ENCODE measurements around the gene PLEKHO2. TPM values are rescaled to one million over a fixed set of nuclear protein-coding genes. Genes with fewer than 3 reads are reported as not detected.
"Not testable (repeated sequence)": the region's sequence is repeated elsewhere in the genome, so short reads cannot be mapped to it uniquely, and the experiment has no call there.

PLEKHO2 gene, protein sequence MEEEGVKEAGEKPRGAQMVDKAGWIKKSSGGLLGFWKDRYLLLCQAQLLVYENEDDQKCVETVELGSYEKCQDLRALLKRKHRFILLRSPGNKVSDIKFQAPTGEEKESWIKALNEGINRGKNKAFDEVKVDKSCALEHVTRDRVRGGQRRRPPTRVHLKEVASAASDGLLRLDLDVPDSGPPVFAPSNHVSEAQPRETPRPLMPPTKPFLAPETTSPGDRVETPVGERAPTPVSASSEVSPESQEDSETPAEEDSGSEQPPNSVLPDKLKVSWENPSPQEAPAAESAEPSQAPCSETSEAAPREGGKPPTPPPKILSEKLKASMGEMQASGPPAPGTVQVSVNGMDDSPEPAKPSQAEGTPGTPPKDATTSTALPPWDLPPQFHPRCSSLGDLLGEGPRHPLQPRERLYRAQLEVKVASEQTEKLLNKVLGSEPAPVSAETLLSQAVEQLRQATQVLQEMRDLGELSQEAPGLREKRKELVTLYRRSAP
- 10.1 and 18.0 TPM in 2 replicates for total RNA-seq (2014; rRNA removed; shearing (Covaris generic); ENCODE audit: low replicate concordance)

DNA sequence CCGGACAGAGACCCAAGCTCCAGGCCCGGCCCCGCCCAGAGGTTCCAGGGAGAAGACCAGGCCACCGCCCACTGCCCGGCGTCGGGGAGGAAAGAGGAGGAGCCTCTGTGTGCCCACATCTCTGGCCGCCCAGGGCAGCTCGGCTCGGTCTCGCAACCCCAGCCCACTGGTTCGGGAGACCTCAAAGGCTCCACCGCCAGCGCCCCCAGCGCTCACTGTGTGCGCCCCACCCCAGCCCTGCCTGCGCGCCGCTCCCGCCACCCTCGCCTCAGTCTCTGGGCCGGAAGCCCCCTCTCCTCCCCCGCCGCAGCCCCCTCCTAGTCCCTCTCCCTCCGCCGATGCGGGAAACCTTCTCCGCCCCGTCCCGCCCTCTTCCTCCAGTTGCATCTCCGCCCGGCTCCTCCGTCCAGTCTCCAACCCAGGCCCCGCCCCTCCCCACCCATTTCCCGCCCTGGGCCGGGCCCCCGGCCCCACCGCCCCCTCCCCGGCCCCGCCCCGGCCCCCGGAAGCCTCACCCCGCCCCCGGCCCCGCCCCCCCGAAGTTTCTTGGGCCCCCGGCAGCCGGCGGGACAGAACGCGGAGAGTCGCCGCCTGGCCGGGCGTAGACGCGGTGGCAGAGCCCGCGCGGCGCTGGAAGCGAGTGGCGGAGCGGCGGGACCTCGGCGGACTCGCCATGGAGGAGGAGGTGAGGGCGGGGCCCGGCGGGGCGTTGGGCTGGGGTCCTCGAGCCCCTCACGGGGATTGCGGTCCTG is at the start of gene PLEKHO2:
PLEKHO2 (plus strand) TSS at position 572 of the 752 bp plus-strand sequence; CDS start at position 674, 102 bp downstream.
- Histone ChIP-seq H4K20me1 (ENCODE audit: insufficient read depth, low read depth, low read length) (peaks cover 4% of the 10 kb centered on the region; the same call in 1 of the 2 replicates), H2AFZ (ENCODE audit: low read length) (peak within 1 kb of the TSS; percentile 78; the same call in 1 of the 2 replicates), H3K36me3 (ENCODE audit: insufficient read depth, low read length) (no peaks in the 10 kb centered on the region), H3K4me2 (ENCODE audit: low read depth, low read length, poor library complexity, severe bottlenecking) (peak within 1 kb of the TSS; percentile 83), H3K4me3 (ENCODE audit: low read length) (peak within 1 kb of the TSS; percentile 80), H3K4me1 (ENCODE audit: low read length) (peaks cover 53% of the 10 kb centered on the region), H3K79me2 (ENCODE audit: low read length) (peaks cover 34% of the 10 kb centered on the region), H3K9me3 (ENCODE audit: low read length) (no peaks in the 10 kb centered on the region), H3K9me2 (replicated peaks; ENCODE audit: insufficient read depth, low read length) (no peaks in the 10 kb centered on the region), H3K9ac (ENCODE audit: low read length) (peak within 1 kb of the TSS; percentile 85), H3K27me3 (ENCODE audit: low read length) (no peaks in the 10 kb centered on the region), H3K27ac (ENCODE audit: low read length) (peak within 1 kb of the TSS; percentile 53)
- DNase-seq: peak; percentile 97

DNA sequence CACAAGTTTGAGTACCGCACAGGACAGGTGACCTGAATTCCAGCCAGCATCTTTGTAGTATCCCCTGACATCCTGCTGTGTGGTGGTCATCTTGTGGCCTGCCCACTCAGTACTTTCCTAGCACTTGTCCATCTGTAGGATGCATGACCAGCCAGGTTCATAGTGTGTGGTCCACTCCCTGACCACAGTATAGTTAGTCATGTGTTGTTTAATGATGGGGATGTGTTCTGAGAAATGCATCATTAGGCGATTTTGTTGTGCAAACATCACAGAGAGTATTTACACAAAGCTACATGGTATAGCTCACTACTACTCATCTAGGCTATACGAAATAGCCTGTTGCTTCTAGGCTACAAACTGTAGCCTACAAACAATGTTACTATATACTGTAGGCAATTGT is 49.4 kb upstream of the PLEKHO2 start:
- H3K4me1 ChIP-seq (ENCODE audit: low read length): no peaks in the 10 kb centered on the region
- H3K9me3 ChIP-seq (ENCODE audit: low read length): no peaks in the 10 kb centered on the region
- no peaks in the 10 kb centered on the region for H3K36me3 ChIP-seq (ENCODE audit: insufficient read depth, low read length)
- no peak overlapping the region for H2AFZ ChIP-seq (ENCODE audit: low read length)
- DNase-seq: no peak
- no peaks in the 10 kb centered on the region for H4K20me1 ChIP-seq (ENCODE audit: insufficient read depth, low read depth, low read length)
- H3K9me2 ChIP-seq (replicated peaks; ENCODE audit: insufficient read depth, low read length): no peaks in the 10 kb centered on the region
- H3K4me2 ChIP-seq (ENCODE audit: low read depth, low read length, poor library complexity, severe bottlenecking): no peak overlapping the region
- H3K4me3 ChIP-seq (ENCODE audit: low read length): no peak overlapping the region
- H3K79me2 ChIP-seq (ENCODE audit: low read length): no peaks in the 10 kb centered on the region
- H3K27me3 ChIP-seq (ENCODE audit: low read length): no peaks in the 10 kb centered on the region
- H3K9ac ChIP-seq (ENCODE audit: low read length): no peak overlapping the region
- H3K27ac ChIP-seq (ENCODE audit: low read length): no peak overlapping the region

DNA sequence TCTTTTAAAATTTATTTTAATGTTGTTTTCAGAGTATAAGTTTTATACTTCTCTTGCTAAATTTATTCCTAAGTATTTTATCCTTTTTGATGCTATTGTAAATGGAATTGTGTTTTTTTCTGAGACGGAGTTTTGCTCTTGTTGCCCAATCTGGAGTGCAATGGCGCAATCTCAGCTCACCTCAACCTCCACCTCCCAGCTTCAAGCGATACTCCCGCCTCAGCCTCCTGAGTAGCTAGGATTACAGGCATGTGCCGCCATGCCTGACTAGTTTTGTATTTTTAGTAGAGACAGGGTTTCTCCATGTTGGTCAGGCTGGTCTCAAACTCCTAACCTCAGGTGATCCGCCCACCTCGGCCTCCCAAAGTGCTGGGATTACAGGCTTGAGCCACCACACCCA is 46.4 kb upstream of the PLEKHO2 start:
- H3K9ac ChIP-seq (ENCODE audit: low read length); H3K4me3 ChIP-seq (ENCODE audit: low read length); H3K9me2 ChIP-seq (replicated peaks; ENCODE audit: insufficient read depth, low read length): not testable (repeated sequence)

DNA sequence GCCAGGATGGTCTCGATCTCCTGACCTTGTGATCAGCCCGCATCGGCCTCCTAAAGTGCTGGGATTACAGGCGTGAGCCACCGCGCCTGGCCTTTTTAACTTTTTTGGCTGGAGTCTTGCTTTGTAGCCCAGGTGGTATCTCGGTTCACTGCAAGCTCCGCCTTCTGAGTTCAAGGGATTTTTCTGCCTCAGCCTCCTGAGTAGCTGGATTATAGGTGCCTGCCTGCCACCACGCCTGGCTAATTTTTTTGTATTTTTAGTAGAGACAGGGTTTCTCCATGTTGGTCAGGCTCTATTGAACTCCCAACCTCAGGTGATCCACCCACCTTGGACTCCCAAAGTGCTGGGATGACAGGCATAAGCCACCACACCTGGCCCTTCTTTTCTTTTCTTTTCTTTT is 45.8 kb upstream of the PLEKHO2 start:
- not testable (repeated sequence) for H3K4me2 ChIP-seq (ENCODE audit: low read depth, low read length, poor library complexity, severe bottlenecking); H3K9me2 ChIP-seq (replicated peaks; ENCODE audit: insufficient read depth, low read length); H2AFZ ChIP-seq (ENCODE audit: low read length); H3K36me3 ChIP-seq (ENCODE audit: insufficient read depth, low read length); H3K27me3 ChIP-seq (ENCODE audit: low read length); H3K4me1 ChIP-seq (ENCODE audit: low read length); H4K20me1 ChIP-seq (ENCODE audit: insufficient read depth, low read depth, low read length); DNase-seq; H3K79me2 ChIP-seq (ENCODE audit: low read length); H3K4me3 ChIP-seq (ENCODE audit: low read length); H3K9ac ChIP-seq (ENCODE audit: low read length); H3K9me3 ChIP-seq (ENCODE audit: low read length); H3K27ac ChIP-seq (ENCODE audit: low read length)

More for the DNA sequence above, 46.4 kb upstream of the PLEKHO2 start:
- H4K20me1 ChIP-seq (ENCODE audit: insufficient read depth, low read depth, low read length); DNase-seq; H3K79me2 ChIP-seq (ENCODE audit: low read length); H2AFZ ChIP-seq (ENCODE audit: low read length); H3K27ac ChIP-seq (ENCODE audit: low read length); H3K9me3 ChIP-seq (ENCODE audit: low read length); H3K4me2 ChIP-seq (ENCODE audit: low read depth, low read length, poor library complexity, severe bottlenecking); H3K36me3 ChIP-seq (ENCODE audit: insufficient read depth, low read length); H3K27me3 ChIP-seq (ENCODE audit: low read length); H3K4me1 ChIP-seq (ENCODE audit: low read length): not testable (repeated sequence)

DNA sequence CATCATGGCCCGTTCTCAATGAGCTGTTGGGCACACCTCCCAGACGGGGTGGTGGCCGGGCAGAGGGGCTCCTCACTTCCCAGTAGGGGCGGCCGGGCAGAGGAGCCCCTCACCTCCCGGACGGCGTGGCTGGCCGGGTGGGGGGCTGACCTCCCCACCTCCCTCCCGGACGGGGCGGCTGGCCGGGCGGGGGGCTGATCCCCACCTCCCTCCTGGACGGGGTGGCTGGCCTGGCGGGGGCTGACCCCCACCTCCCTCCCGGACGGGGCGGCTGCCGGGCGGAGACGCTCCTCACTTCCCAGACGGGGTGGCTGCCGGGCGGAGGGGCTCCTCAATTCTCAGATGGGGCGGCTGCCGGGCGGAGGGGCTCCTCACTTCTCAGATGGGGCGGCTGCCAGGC is 42.8 kb upstream of the PLEKHO2 start:
- H3K9ac ChIP-seq (ENCODE audit: low read length): not testable (repeated sequence)

DNA sequence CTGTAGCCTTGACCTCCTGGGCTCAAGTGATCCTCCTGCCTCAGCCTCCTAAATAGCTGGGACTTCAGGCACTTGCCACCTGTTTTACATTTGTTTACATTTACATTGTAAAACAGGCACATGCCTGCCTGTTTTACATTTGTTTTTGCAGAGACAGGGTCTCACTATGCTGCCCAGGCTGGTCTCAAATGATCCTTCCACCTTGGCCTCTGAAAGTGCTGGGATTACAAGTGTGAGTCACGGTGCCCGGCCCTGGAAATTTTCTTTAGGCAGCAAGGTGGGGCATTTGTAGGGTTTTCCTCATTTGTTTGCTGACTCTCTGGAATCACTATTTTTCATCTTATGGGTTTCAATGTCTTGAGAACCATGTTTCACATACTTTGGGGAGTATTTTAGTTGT is 41.2 kb upstream of the PLEKHO2 start:
- no peaks in the 10 kb centered on the region for H3K4me1 ChIP-seq (ENCODE audit: low read length)
- DNase-seq: no peak
- no peaks in the 10 kb centered on the region for H4K20me1 ChIP-seq (ENCODE audit: insufficient read depth, low read depth, low read length)
- H3K4me3 ChIP-seq (ENCODE audit: low read length): no peak overlapping the region
- no peaks in the 10 kb centered on the region for H3K9me3 ChIP-seq (ENCODE audit: low read length)
- H2AFZ ChIP-seq (ENCODE audit: low read length): no peak overlapping the region
- H3K27me3 ChIP-seq (ENCODE audit: low read length): no peaks in the 10 kb centered on the region
- H3K27ac ChIP-seq (ENCODE audit: low read length): no peak overlapping the region
- no peaks in the 10 kb centered on the region for H3K79me2 ChIP-seq (ENCODE audit: low read length)
- H3K9me2 ChIP-seq (replicated peaks; ENCODE audit: insufficient read depth, low read length): no peaks in the 10 kb centered on the region
- H3K9ac ChIP-seq (ENCODE audit: low read length): no peak overlapping the region
- H3K36me3 ChIP-seq (ENCODE audit: insufficient read depth, low read length): no peaks in the 10 kb centered on the region
- no peak overlapping the region for H3K4me2 ChIP-seq (ENCODE audit: low read depth, low read length, poor library complexity, severe bottlenecking)

More for the DNA sequence above, 42.8 kb upstream of the PLEKHO2 start:
- not testable (repeated sequence) for H3K27me3 ChIP-seq (ENCODE audit: low read length); H3K27ac ChIP-seq (ENCODE audit: low read length); H2AFZ ChIP-seq (ENCODE audit: low read length); H3K4me3 ChIP-seq (ENCODE audit: low read length); H3K9me3 ChIP-seq (ENCODE audit: low read length); H3K36me3 ChIP-seq (ENCODE audit: insufficient read depth, low read length); H4K20me1 ChIP-seq (ENCODE audit: insufficient read depth, low read depth, low read length); H3K4me2 ChIP-seq (ENCODE audit: low read depth, low read length, poor library complexity, severe bottlenecking); H3K9me2 ChIP-seq (replicated peaks; ENCODE audit: insufficient read depth, low read length); H3K4me1 ChIP-seq (ENCODE audit: low read length); DNase-seq; H3K79me2 ChIP-seq (ENCODE audit: low read length)

DNA sequence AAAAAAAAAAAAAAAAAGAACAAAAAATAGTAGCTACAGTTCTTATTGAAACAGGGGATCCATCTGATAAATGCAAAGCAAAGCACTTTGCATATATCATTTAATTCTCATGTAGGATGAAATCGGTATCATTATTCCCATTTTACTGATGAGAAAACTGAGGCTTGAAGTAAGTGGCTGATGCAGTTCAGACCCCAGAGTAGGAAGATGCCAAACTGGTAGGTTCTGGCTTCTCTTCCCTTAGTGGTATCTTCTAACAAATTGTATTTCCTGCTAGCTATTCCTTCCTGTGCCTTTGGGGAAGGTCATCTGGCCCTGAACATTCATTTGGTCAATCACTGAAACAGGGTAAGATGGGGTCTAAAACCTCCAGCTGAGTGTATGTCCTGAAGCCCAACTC is 38.2 kb upstream of the PLEKHO2 start:
- H3K27me3 ChIP-seq (ENCODE audit: low read length): no peaks in the 10 kb centered on the region
- no peak for DNase-seq

DNA sequence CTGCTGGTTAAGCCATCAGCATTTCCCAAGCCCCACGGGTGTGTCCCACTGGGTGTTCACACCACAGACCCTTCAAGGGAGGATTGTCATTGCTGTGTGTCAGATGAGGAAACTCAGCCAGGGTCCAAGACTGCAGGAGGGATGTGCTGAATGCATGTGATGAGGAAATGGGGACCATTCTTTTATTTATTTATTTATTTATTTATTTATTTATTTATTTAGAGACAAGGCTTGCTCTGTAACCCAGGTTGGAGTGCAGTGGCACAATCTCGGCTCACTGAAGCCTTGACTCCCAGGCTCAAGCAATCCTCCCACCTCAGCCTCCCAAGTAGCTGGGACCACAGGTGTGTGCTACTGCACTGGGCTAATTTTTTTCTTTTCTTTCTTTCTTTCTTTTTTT is 37.1 kb upstream of the PLEKHO2 start:
- Histone ChIP-seq H3K79me2 (ENCODE audit: low read length) (no peaks in the 10 kb centered on the region), H2AFZ (ENCODE audit: low read length) (no peak overlapping the region), H3K9me3 (ENCODE audit: low read length) (no peaks in the 10 kb centered on the region), H4K20me1 (ENCODE audit: insufficient read depth, low read depth, low read length) (no peaks in the 10 kb centered on the region), H3K9me2 (replicated peaks; ENCODE audit: insufficient read depth, low read length) (no peaks in the 10 kb centered on the region), H3K9ac (ENCODE audit: low read length) (no peak overlapping the region), H3K27ac (ENCODE audit: low read length) (no peak overlapping the region), H3K4me1 (ENCODE audit: low read length) (no peaks in the 10 kb centered on the region), H3K36me3 (ENCODE audit: insufficient read depth, low read length) (no peaks in the 10 kb centered on the region), H3K27me3 (ENCODE audit: low read length) (no peaks in the 10 kb centered on the region), H3K4me3 (ENCODE audit: low read length) (no peak overlapping the region), H3K4me2 (ENCODE audit: low read depth, low read length, poor library complexity, severe bottlenecking) (no peak overlapping the region)
- no peak for DNase-seq

More for the DNA sequence above, 38.2 kb upstream of the PLEKHO2 start:
- H3K9ac ChIP-seq (ENCODE audit: low read length): no peak overlapping the region
- H3K27ac ChIP-seq (ENCODE audit: low read length): no peak overlapping the region
- no peaks in the 10 kb centered on the region for H3K36me3 ChIP-seq (ENCODE audit: insufficient read depth, low read length)
- no peaks in the 10 kb centered on the region for H3K79me2 ChIP-seq (ENCODE audit: low read length)
- H2AFZ ChIP-seq (ENCODE audit: low read length): no peak overlapping the region
- H3K9me2 ChIP-seq (replicated peaks; ENCODE audit: insufficient read depth, low read length): no peaks in the 10 kb centered on the region
- no peaks in the 10 kb centered on the region for H3K9me3 ChIP-seq (ENCODE audit: low read length)
- no peaks in the 10 kb centered on the region for H4K20me1 ChIP-seq (ENCODE audit: insufficient read depth, low read depth, low read length)
- H3K4me1 ChIP-seq (ENCODE audit: low read length): no peaks in the 10 kb centered on the region
- no peak overlapping the region for H3K4me2 ChIP-seq (ENCODE audit: low read depth, low read length, poor library complexity, severe bottlenecking)
- H3K4me3 ChIP-seq (ENCODE audit: low read length): no peak overlapping the region
